K562 (cell line): Measurements from ENCODE around the gene ROPN1L. TPM values are rescaled to one million over a fixed set of nuclear protein-coding genes. Genes with fewer than 3 reads are reported as not detected.

ENCODE experiments used
- ATAC-seq: fragments of 200-7000 bp; cut with Tn5 transposase; 3 replicates; pipeline ENCODE4 v1.9.1; 2020; ENCODE audit warnings: moderate library complexity
- BruUV-seq: library from RNA; stranded (reverse); fragments of 400-500 nt; replicated peaks from 2 replicates; lab custom pipeline; 2021; lab: Mats Ljungman, UMichigan
- CTCF ChIA-PET: fragments of 300-600 bp; formaldehyde crosslinking; extraction: SDS; loops from one replicate; lab custom pipeline; 2021; ENCODE audit warnings: low intra/inter-chr PET ratio; lab: Yijun Ruan, JAX
- POLR2A ChIA-PET: fragments of 300-600, 350-650 bp; sonication (Branson Sonifier 250); formaldehyde crosslinking; extraction: SDS; loops from one replicate; lab custom pipeline; 2021; ENCODE audit warnings: antibody characterized with exemption, inconsistent platforms; lab: Yijun Ruan, JAX
- DNase-seq, 4 experiments: peaks; one replicate each; pipeline versions ENCODE4 v3.0.0 to v3.0.0-alpha.2; 2011 to 2018; ENCODE audit warnings: low spot score in 3 of 4, mixed read lengths in 3 of 4; ENCODE audit errors: extremely low read depth in 1 of 4
- FAIRE-seq: peaks from 2 replicates; lab custom pipeline; 2011; peaks lifted over from hg19 to GRCh38; lab: Jason Lieb, UNC
- H2AFZ ChIP-seq: 2 replicates; pipeline ENCODE4 v1.6.0; 2011; ENCODE audit warnings: low read depth, low read length, control low read depth, inconsistent platforms
- H3K27ac ChIP-seq: fragments of 200-600 bp; 3 replicates; pipeline ENCODE4 v1.8.0; 2011; ENCODE audit warnings: low read depth, mild to moderate bottlenecking, control low read depth, inconsistent platforms, low read length, moderate library complexity, mixed read lengths; ENCODE audit errors: extremely low read depth
- H3K27me3 ChIP-seq, 2 experiments: fragments of 300-600 bp in 1 of 2; 2 replicates in 1 of 2; 3 replicates in 1 of 2; pipeline versions ENCODE4 v1.6.0 to v1.8.0; 2011; ENCODE audit warnings: inconsistent platforms in 2 of 2, low read length in 2 of 2, mild to moderate bottlenecking in 1 of 2, mixed read lengths in 1 of 2, moderate library complexity in 1 of 2; ENCODE audit not compliant: control insufficient read depth in 2 of 2, insufficient read depth in 2 of 2
- H3K36me3 ChIP-seq: fragments of 300-600 bp; 3 replicates; pipeline ENCODE4 v1.8.0; 2011; ENCODE audit warnings: mild to moderate bottlenecking, low read length, inconsistent platforms; ENCODE audit not compliant: control insufficient read depth, insufficient read depth
- H3K4me1 ChIP-seq, 2 experiments: fragments of 200-600 bp in 1 of 2; replicated peaks in 1 of 2; 2 replicates in 1 of 2; 3 replicates in 1 of 2; pipeline versions ENCODE4 v1.5.1 to v1.8.0; 2011; ENCODE audit warnings: inconsistent platforms in 2 of 2, low read length in 2 of 2, mild to moderate bottlenecking in 1 of 2, mixed read lengths in 1 of 2, moderate library complexity in 1 of 2; ENCODE audit not compliant: control insufficient read depth in 2 of 2, insufficient read depth in 2 of 2
- H3K4me2 ChIP-seq: 2 replicates; pipeline ENCODE4 v1.6.1; 2011; ENCODE audit warnings: low read length, control low read depth, inconsistent platforms, mixed read lengths; ENCODE audit not compliant: insufficient read depth
- H3K4me3 ChIP-seq: fragments of 200-600 bp; sonication (generic), shearing (Covaris generic); 2 replicates; pipeline ENCODE4 v1.5.1; 2016; ENCODE audit warnings: control low read depth, inconsistent platforms
- H3K79me2 ChIP-seq: fragments of 200-600 bp; 3 replicates; pipeline ENCODE4 v1.8.0; 2011; ENCODE audit warnings: low read length, inconsistent platforms; ENCODE audit not compliant: control insufficient read depth, insufficient read depth
- H3K9ac ChIP-seq, 2 experiments: 2 replicates each; pipeline versions ENCODE4 v1.6.0 to v1.6.1; 2011; ENCODE audit warnings: low read depth in 2 of 2, low read length in 2 of 2, control low read depth in 1 of 2, inconsistent platforms in 1 of 2, mild to moderate bottlenecking in 1 of 2, mixed read lengths in 1 of 2; ENCODE audit not compliant: insufficient read depth in 1 of 2
- H3K9me1 ChIP-seq: one replicate; pipeline ENCODE4 v1.6.0; 2011; ENCODE audit warnings: inconsistent platforms, mild to moderate bottlenecking, low read length, moderate library complexity; ENCODE audit not compliant: control insufficient read depth, insufficient read depth
- H3K9me3 ChIP-seq: replicated peaks from 2 replicates; pipeline ENCODE4 v1.5.1; 2011; ENCODE audit warnings: low read depth, low read length, inconsistent platforms; ENCODE audit not compliant: control insufficient read depth, insufficient read depth
- H4K20me1 ChIP-seq: replicated peaks from 2 replicates; pipeline ENCODE4 v1.6.1; 2011; ENCODE audit warnings: low read length, inconsistent platforms, mixed read lengths; ENCODE audit not compliant: control insufficient read depth, insufficient read depth
- BCOR ChIP-seq: fragments of 450-650 bp; IDR thresholded peaks from 2 replicates; pipeline ENCODE4 v1.6.1; 2016
- BRCA1 ChIP-seq, 2 experiments: fragments of 450-650 bp in 1 of 2; sonication (generic) in 1 of 2; formaldehyde crosslinking in 1 of 2; IDR thresholded peaks; 2 replicates each; pipeline versions ENCODE4 v1.5.0 to v1.6.1; 2017 to 2020; ENCODE audit warnings: mild to moderate bottlenecking in 1 of 2, missing genetic modification reagents in 1 of 2
- CCAR2 ChIP-seq: fragments of 200-400 bp; formaldehyde crosslinking; IDR thresholded peaks from 2 replicates; pipeline ENCODE4 v1.6.1; 2017; ENCODE audit warnings: mild to moderate bottlenecking, low read depth, low read length
- COPS2 ChIP-seq: fragments of 450-650 bp; conservative IDR thresholded peaks from 2 replicates; pipeline ENCODE4 v1.6.1; 2016; ENCODE audit warnings: mild to moderate bottlenecking, moderate library complexity
- CREB3 ChIP-seq: fragments of 450-650 bp; conservative IDR thresholded peaks from 2 replicates; pipeline ENCODE4 v1.6.1; 2016; ENCODE audit warnings: missing genetic modification characterization, low read depth, mild to moderate bottlenecking, missing compliant biosample characterization, moderate library complexity
- DNMT1 ChIP-seq: fragments of 450-650 bp; IDR thresholded peaks from 2 replicates; pipeline ENCODE4 v1.6.1; 2016; ENCODE audit warnings: antibody characterized with exemption, mild to moderate bottlenecking
- GATAD2A ChIP-seq: fragments of 450-650 bp; IDR thresholded peaks from 2 replicates; pipeline ENCODE4 v1.6.1; 2017
- HIVEP1 ChIP-seq: fragments of 250-450 bp; sonication (Bioruptor Pico); IDR thresholded peaks from 2 replicates; pipeline ENCODE4 v1.4.0; 2020; ENCODE audit warnings: mild to moderate bottlenecking
- KAT8 ChIP-seq: fragments of 450-650 bp; IDR thresholded peaks from 2 replicates; pipeline ENCODE4 v1.6.1; 2016; ENCODE audit warnings: low read depth, mild to moderate bottlenecking
- POLR2B ChIP-seq: fragments of 450-650 bp; IDR thresholded peaks from 2 replicates; pipeline ENCODE4 v1.6.1; 2018; ENCODE audit warnings: low read depth; ENCODE audit not compliant: partially characterized antibody
- POLR3A ChIP-seq: IDR thresholded peaks from 2 replicates; pipeline ENCODE4 v1.6.1; 2011; ENCODE audit warnings: borderline replicate concordance, mild to moderate bottlenecking, moderate library complexity; ENCODE audit not compliant: insufficient read length, insufficient read depth; ENCODE audit errors: extremely low read depth
- SRSF7 ChIP-seq: fragments of 200-400 bp; formaldehyde crosslinking; optimal IDR thresholded peaks from 2 replicates; pipeline ENCODE3; 2017; ENCODE audit warnings: mild to moderate bottlenecking, low read depth, low read length
- TAL1 ChIP-seq: fragments of 450-650 bp; IDR thresholded peaks from 2 replicates; pipeline ENCODE4 v1.6.1; 2016; ENCODE audit warnings: mild to moderate bottlenecking
- ZFP30 ChIP-seq: fragments of 250-450 bp; sonication (Bioruptor Pico); IDR thresholded peaks from 2 replicates; pipeline ENCODE4 v1.8.0; 2022; ENCODE audit warnings: moderate library complexity, mild to moderate bottlenecking, inconsistent platforms, borderline replicate concordance
- ZNF140 ChIP-seq: fragments of 250-450 bp; sonication (Bioruptor Pico); IDR thresholded peaks from 2 replicates; pipeline ENCODE4 v1.8.0; 2021; ENCODE audit warnings: moderate library complexity, mild to moderate bottlenecking, inconsistent platforms
- ZNF408 ChIP-seq: fragments of 250-450 bp; sonication (Bioruptor Pico); IDR thresholded peaks from 2 replicates; pipeline ENCODE4 v1.4.0; 2020; ENCODE audit warnings: low read depth, mild to moderate bottlenecking, moderate library complexity
- WGBS: fragments of 100-300 bp; shearing (Covaris generic); methylation state at CpG from one replicate; pipeline ENCODE4 v1.1.6; 2016; ENCODE audit warnings: low coverage, mixed read lengths; ENCODE audit not compliant: insufficient coverage; ENCODE audit errors: missing lambda C conversion rate; 5-methylcytosine and 5-hydroxymethylcytosine counted together
- in situ Hi-C: fragments of 300-500 bp; cut with MboI; formaldehyde crosslinking; loops from 4 replicates; pipeline ENCODE4 v1.15.0; 2018; ENCODE audit warnings: inconsistent platforms, mixed read lengths
- intact Hi-C: fragments of 100-400 bp; cut with micrococcal nuclease; formaldehyde crosslinking; loops from 2 replicates; pipeline ENCODE4 v1.14.2; 2022
- polyA plus RNA-seq, 8 experiments: library from polyadenylated mRNA; depleted of rRNA in 4 of 8; stranded (reverse) in 5 of 8; unstranded in 3 of 8; fragments of >200 nt; fragmentation: Nextera tagmentation in 2 of 8; fragmentation: Illumina TruSeq in 1 of 8; extraction: Ambion mirVana in 2 of 8; extraction: Trizol in 1 of 8; gene quantifications; 2 replicates each; pipeline versions ENCODE4 v1.2.1 to v1.2.3, GENCODE V29; 2011 to 2014; ENCODE audit warnings: inconsistent platforms in 1 of 8, missing spikeins in 1 of 8
- total RNA-seq, 7 experiments: library from RNA; depleted of rRNA in 6 of 7; stranded (reverse); fragments of >200 nt in 6 of 7; fragmentation: Illumina TruSeq in 2 of 7; extraction: Trizol in 2 of 7; gene quantifications; 2 replicates each; pipeline versions ENCODE4 v1.2.1 to v1.2.3, GENCODE V29; 2011 to 2021; ENCODE audit warnings: low replicate concordance in 1 of 7
- TF ChIP-seq, protein P1 (sequence below): sonication (generic); formaldehyde crosslinking; IDR thresholded peaks from 2 replicates; pipeline ENCODE4 v1.8.0; 2023; ENCODE audit warnings: mild to moderate bottlenecking, missing genetic modification reagents

The ROPN1L gene
- total and polyA plus RNA-seq, 9 of the 15 experiments (the other 6 are each of a cell fraction or from before 2014, with no cell fraction given) = 0.04 to 0.85 (median 0.24) TPM; not detected in 3

DNA sequence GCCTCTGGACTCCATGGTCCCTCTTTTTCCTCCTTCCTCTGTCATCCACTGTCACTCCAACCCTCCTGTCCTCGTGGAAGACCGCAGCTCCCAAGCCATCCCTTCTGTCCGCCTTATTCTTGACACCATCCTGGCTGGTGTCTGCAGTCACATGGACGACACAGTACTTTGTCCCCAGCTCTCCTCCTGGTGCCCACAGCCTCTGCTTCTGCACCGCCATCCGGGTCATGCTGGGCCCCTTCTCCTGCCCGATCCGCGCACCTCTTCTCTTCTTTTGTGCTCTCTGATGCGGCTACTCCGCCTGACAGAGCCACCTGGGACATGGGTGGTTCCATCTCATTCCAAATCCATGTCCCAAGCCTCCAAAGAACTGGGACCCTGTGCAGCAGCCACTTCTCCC lies 22.5 kb downstream of the ROPN1L start:
- no peak for TF ChIP-seq SRSF7
- TF ChIP-seq, protein P1, sequence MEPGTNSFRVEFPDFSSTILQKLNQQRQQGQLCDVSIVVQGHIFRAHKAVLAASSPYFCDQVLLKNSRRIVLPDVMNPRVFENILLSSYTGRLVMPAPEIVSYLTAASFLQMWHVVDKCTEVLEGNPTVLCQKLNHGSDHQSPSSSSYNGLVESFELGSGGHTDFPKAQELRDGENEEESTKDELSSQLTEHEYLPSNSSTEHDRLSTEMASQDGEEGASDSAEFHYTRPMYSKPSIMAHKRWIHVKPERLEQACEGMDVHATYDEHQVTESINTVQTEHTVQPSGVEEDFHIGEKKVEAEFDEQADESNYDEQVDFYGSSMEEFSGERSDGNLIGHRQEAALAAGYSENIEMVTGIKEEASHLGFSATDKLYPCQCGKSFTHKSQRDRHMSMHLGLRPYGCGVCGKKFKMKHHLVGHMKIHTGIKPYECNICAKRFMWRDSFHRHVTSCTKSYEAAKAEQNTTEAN = no peak
- TF ChIP-seq HIVEP1 (CRISPR knock-in tag) = no peak
- TF ChIP-seq TAL1 = no peak
- no peak for TF ChIP-seq GATAD2A
- no peak for TF ChIP-seq BCOR
- TF ChIP-seq ZFP30 = no peak
- TF ChIP-seq CCAR2 = no peak
- TF ChIP-seq ZNF408 (CRISPR knock-in tag) = no peak
- TF ChIP-seq BRCA1 (IDR thresholded peaks at IDR 0.05) = no peak
- no peak for TF ChIP-seq BRCA1 (CRISPR knock-in tag; IDR thresholded peaks at IDR 0.05)
- no peak for TF ChIP-seq KAT8
- no peak for TF ChIP-seq COPS2
- no peak for TF ChIP-seq CREB3
- TF ChIP-seq DNMT1 = no peak
- TF ChIP-seq ZNF140 = no peak
- TF ChIP-seq POLR3A = no peak
- no peak for TF ChIP-seq POLR2B
- in situ Hi-C loops = loop anchor here (25.0 kb wide), 1 partner anchor 698 kb away; no protein-coding TSS in a partner anchor
- Histone ChIP-seq H3K4me3 (no peak overlapping the region), H2AFZ (no peak overlapping the region), H3K9me1 (no peaks in the 10 kb centered on the region), H3K27me3 (peaks cover 68 to 73% of the 10 kb centered on the region in 2 experiments), H3K9me3 (no peaks in the 10 kb centered on the region), H3K36me3 (no peaks in the 10 kb centered on the region), H4K20me1 (peaks cover 10% of the 10 kb centered on the region; the same call in 1 of the 2 replicates), H3K4me2 (no peak overlapping the region), H3K79me2 (no peaks in the 10 kb centered on the region), H3K27ac (no peak overlapping the region), H3K4me1 (no peaks in the 10 kb centered on the region), H3K9ac (no peak overlapping the region)
- no peak for FAIRE-seq
- CTCF ChIA-PET = no interaction called here
- POLR2A ChIA-PET = interaction anchor here (0.7 to 1.7 kb wide), 2 partner anchors 10 to 250 kb away, joined by 3 to 4 read pairs; no protein-coding TSS in a partner anchor
- no peak for DNase-seq
- intact Hi-C loops = no loop called here
- BruUV-seq = no TSS peak
- no peak for ATAC-seq
- 4% methylated on average over 11 of the region's 11 CpGs for WGBS
